Mucosa of stomach (tissue), 1 donor: Measurements from ENCODE around the gene TREX2.

Experiments
- H3K27me3 ChIP-seq: one replicate; pipeline ENCODE4 v1.7.0; 2013; ENCODE audit warnings: mild to moderate bottlenecking, low read length; ENCODE audit not compliant: control insufficient read depth, insufficient read depth
- H3K36me3 ChIP-seq: one replicate; pipeline ENCODE4 v1.7.0; 2013; ENCODE audit warnings: low read length; ENCODE audit not compliant: control insufficient read depth, insufficient read depth
- H3K4me1 ChIP-seq: one replicate; pipeline ENCODE4 v1.7.0; 2013; ENCODE audit warnings: mild to moderate bottlenecking, low read length; ENCODE audit not compliant: control insufficient read depth, insufficient read depth
- H3K4me3 ChIP-seq: one replicate; pipeline ENCODE4 v1.7.0; 2013; ENCODE audit warnings: low read length
- H3K9ac ChIP-seq: one replicate; pipeline ENCODE4 v1.7.0; 2013; ENCODE audit warnings: mild to moderate bottlenecking, low read length, moderate library complexity
- H3K9me3 ChIP-seq: one replicate; pipeline ENCODE4 v1.7.0; 2013; ENCODE audit warnings: mild to moderate bottlenecking, low read length, moderate library complexity; ENCODE audit not compliant: control insufficient read depth
- donor health status: Pancreatic carcinoma.

Gene TREX2

GRCh38 chrX:153473126-153473525, 27.3 kb upstream of the TREX2 start:
- H3K9ac ChIP-seq: no peak overlapping the region
- H3K36me3 ChIP-seq: no peaks in the 10 kb centered on the region
- no peak overlapping the region for H3K4me3 ChIP-seq
- H3K9me3 ChIP-seq: no peaks in the 10 kb centered on the region
- peaks cover 6% of the 10 kb centered on the region for H3K27me3 ChIP-seq
- peaks cover 5% of the 10 kb centered on the region for H3K4me1 ChIP-seq

GRCh38 chrX:153471663-153472280, 25.9 kb upstream of the TREX2 start:
- Histone ChIP-seq H3K4me1 (peaks cover 5% of the 10 kb centered on the region), H3K9ac (no peak overlapping the region), H3K27me3 (peaks cover 6% of the 10 kb centered on the region), H3K9me3 (no peaks in the 10 kb centered on the region), H3K4me3 (no peak overlapping the region), H3K36me3 (no peaks in the 10 kb centered on the region)

- peak within 1 kb of the TSS; percentile 53 for H3K9ac ChIP-seq
Observed at GRCh38 chrX:153470411-153471363, 24.8 kb upstream of the TREX2 start, which contains the start of gene HAUS7. Gene HAUS7 (minus strand): TSS chrX:153470576. CDS start chrX:153470557, 19 bp downstream.

GRCh38 chrX:153469811-153470410, 24.1 kb upstream of the TREX2 start:
- no peaks in the 10 kb centered on the region for H3K36me3 ChIP-seq
- peak overlapping the region; percentile 53 for H3K9ac ChIP-seq
- H3K4me1 ChIP-seq: peaks cover under 1% of the 10 kb centered on the region
- H3K4me3 ChIP-seq: peak overlapping the region; percentile 46
- H3K27me3 ChIP-seq: peaks cover 2% of the 10 kb centered on the region
- no peaks in the 10 kb centered on the region for H3K9me3 ChIP-seq

More at GRCh38 chrX:153470411-153471363, 24.8 kb upstream of the TREX2 start, which contains the start of gene HAUS7:
- Histone ChIP-seq H3K4me3 (peak within 1 kb of the TSS; percentile 46), H3K36me3 (no peaks in the 10 kb centered on the region), H3K27me3 (peaks cover 6% of the 10 kb centered on the region), H3K9me3 (no peaks in the 10 kb centered on the region), H3K4me1 (peaks cover 5% of the 10 kb centered on the region)

GRCh38 chrX:153468008-153468580, 22.2 kb upstream of the TREX2 start:
- Histone ChIP-seq H3K4me3 (no peak overlapping the region), H3K9me3 (no peaks in the 10 kb centered on the region), H3K9ac (no peak overlapping the region), H3K36me3 (no peaks in the 10 kb centered on the region), H3K4me1 (no peaks in the 10 kb centered on the region), H3K27me3 (no peaks in the 10 kb centered on the region)

- H3K36me3 ChIP-seq: no peaks in the 10 kb centered on the region
- no peaks in the 10 kb centered on the region for H3K27me3 ChIP-seq
- H3K4me3 ChIP-seq: no peak overlapping the region
- H3K9me3 ChIP-seq: no peaks in the 10 kb centered on the region
- no peak overlapping the region for H3K9ac ChIP-seq
- H3K4me1 ChIP-seq: no peaks in the 10 kb centered on the region
Observed at GRCh38 chrX:153465691-153466380, 20.0 kb upstream of the TREX2 start.

GRCh38 chrX:153464116-153464515, 18.3 kb upstream of the TREX2 start:
- H3K36me3 ChIP-seq: no peaks in the 10 kb centered on the region
- no peaks in the 10 kb centered on the region for H3K4me1 ChIP-seq
- no peak overlapping the region for H3K9ac ChIP-seq
- no peaks in the 10 kb centered on the region for H3K27me3 ChIP-seq
- H3K4me3 ChIP-seq: no peak overlapping the region
- no peaks in the 10 kb centered on the region for H3K9me3 ChIP-seq

- H3K4me1 ChIP-seq: no peaks in the 10 kb centered on the region
- H3K27me3 ChIP-seq: no peaks in the 10 kb centered on the region
- no peak overlapping the region for H3K4me3 ChIP-seq
- no peak overlapping the region for H3K9ac ChIP-seq
- H3K36me3 ChIP-seq: no peaks in the 10 kb centered on the region
- no peaks in the 10 kb centered on the region for H3K9me3 ChIP-seq
Observed at GRCh38 chrX:153463556-153463955, 17.7 kb upstream of the TREX2 start.

- H3K4me3 ChIP-seq: no peak overlapping the region
- no peak overlapping the region for H3K9ac ChIP-seq
- no peaks in the 10 kb centered on the region for H3K27me3 ChIP-seq
Observed at GRCh38 chrX:153463031-153463430, 17.2 kb upstream of the TREX2 start.

GRCh38 chrX:153462291-153462690, 16.4 kb upstream of the TREX2 start:
- H3K4me1 ChIP-seq: no peaks in the 10 kb centered on the region
- H3K36me3 ChIP-seq: no peaks in the 10 kb centered on the region
- H3K4me3 ChIP-seq: no peak overlapping the region
- no peak overlapping the region for H3K9ac ChIP-seq
- H3K9me3 ChIP-seq: no peaks in the 10 kb centered on the region
- H3K27me3 ChIP-seq: no peaks in the 10 kb centered on the region

More at GRCh38 chrX:153463031-153463430, 17.2 kb upstream of the TREX2 start:
- H3K36me3 ChIP-seq: no peaks in the 10 kb centered on the region
- no peaks in the 10 kb centered on the region for H3K4me1 ChIP-seq
- H3K9me3 ChIP-seq: no peaks in the 10 kb centered on the region

- Histone ChIP-seq H3K9ac (no peak overlapping the region), H3K4me3 (no peak overlapping the region), H3K9me3 (no peaks in the 10 kb centered on the region), H3K27me3 (no peaks in the 10 kb centered on the region), H3K36me3 (no peaks in the 10 kb centered on the region), H3K4me1 (no peaks in the 10 kb centered on the region)
Observed at GRCh38 chrX:153460826-153461225, 15.0 kb upstream of the TREX2 start.
